Measurements from ENCODE around the gene EXOC1.

DNA sequence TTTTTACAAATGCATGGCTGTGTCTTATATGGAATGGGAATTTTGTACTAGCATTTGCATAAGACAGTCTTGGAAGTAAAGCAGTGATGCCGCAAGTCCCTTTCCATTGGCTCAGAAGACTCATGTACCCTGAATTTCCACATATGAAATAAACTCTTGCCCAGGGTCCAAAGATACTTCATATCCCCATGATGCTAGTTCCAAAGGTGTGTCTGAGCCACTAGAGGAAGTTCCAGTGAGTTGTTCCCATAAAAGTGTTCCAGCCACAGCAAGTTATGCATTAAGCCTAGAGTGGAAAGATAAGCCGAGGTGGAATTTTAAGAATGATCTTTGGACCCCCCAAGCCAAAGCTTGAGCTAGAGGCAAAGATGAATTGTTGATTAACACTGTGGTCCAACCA is 86.0 kb downstream of the EXOC1 start:
- TF ChIP-seq CTCF (IDR thresholded peaks at IDR 0.05) (no peak), POLR2AphosphoS5 (IDR thresholded peaks at IDR 0.05; ENCODE audit: low read depth, low read length) (no peak), TCF7L2 (IDR thresholded peaks at IDR 0.05; ENCODE audit: low read depth, low read length) (no peak)
